Muscle of leg (tissue), 16 donors: ENCODE data around the gene CRYGD. TPM values are rescaled to one million over a fixed set of nuclear protein-coding genes. Genes with fewer than 3 reads are reported as not detected.
"Not testable (repeated sequence)": the region's sequence is repeated elsewhere in the genome, so short reads cannot be mapped to it uniquely, and the experiment has no call there.

ENCODE experiments used
- DNase-seq: peaks from one replicate; pipeline ENCODE4 v3.0.0; 2013
- H3K27ac ChIP-seq: one replicate; pipeline ENCODE4 v1.5.1; 2013; ENCODE audit warnings: mild to moderate bottlenecking, low read length, control low read depth
- H3K27me3 ChIP-seq: one replicate; pipeline ENCODE4 v1.6.1; 2013; ENCODE audit warnings: low read length; ENCODE audit not compliant: control insufficient read depth, insufficient read depth
- H3K36me3 ChIP-seq: one replicate; pipeline ENCODE4 v1.6.1; 2013; ENCODE audit warnings: low read length; ENCODE audit not compliant: control insufficient read depth, insufficient read depth
- H3K4me1 ChIP-seq: one replicate; pipeline ENCODE4 v1.6.1; 2013; ENCODE audit warnings: low read length; ENCODE audit not compliant: control insufficient read depth, insufficient read depth
- H3K4me3 ChIP-seq: one replicate; pipeline ENCODE4 v1.5.1; 2013; ENCODE audit warnings: low read length, control low read depth
- H3K9me3 ChIP-seq: replicated peaks from 2 replicates; pipeline ENCODE4 v1.6.1; 2013; ENCODE audit warnings: low read depth, low read length; ENCODE audit not compliant: control insufficient read depth
- WGBS: methylation state at CpG from one replicate; pipeline ENCODE4 v1.1.5; 2013; ENCODE audit warnings: missing lambda C conversion rate; ENCODE audit not compliant: insufficient coverage; 5-methylcytosine and 5-hydroxymethylcytosine counted together
- long read RNA-seq, 11 donors: transcript quantifications; one replicate each; lab custom pipeline, GENCODE V29; 2026
- polyA plus RNA-seq, 8 donors: library from polyadenylated mRNA; unstranded; fragments of 120-200 nt; gene quantifications; one replicate each; pipeline versions ENCODE4 v1.2.1 to v1.2.3, GENCODE V29; 2013; ENCODE audit warnings: inconsistent platforms in 1 of 8, low replicate concordance in 1 of 8; ENCODE audit not compliant: insufficient read length in 8 of 8, insufficient read depth in 1 of 8
- total RNA-seq: library from RNA; stranded (reverse); fragments of 120-200 nt; gene quantifications from one replicate; pipeline ENCODE4 v1.2.4, GENCODE V29; 2013

The CRYGD gene
- not detected for total RNA-seq
- polyA plus RNA-seq, result not detected
- long read RNA-seq, donor 1, result 0 reads
- long read RNA-seq, donor 2, result 0 reads
- long read RNA-seq, donor 3, result 0 reads
- long read RNA-seq, donor 4, result 0 reads
- long read RNA-seq, donor 5, result 0 reads
- long read RNA-seq, donor 6, result 0 reads
- long read RNA-seq, donor 7, result 0 reads
- long read RNA-seq, donor 8, result 0 reads
- long read RNA-seq, donor 9, result 0 reads
- long read RNA-seq, donor 10, result 0 reads
- long read RNA-seq, donor 11, result 0 reads

DNA sequence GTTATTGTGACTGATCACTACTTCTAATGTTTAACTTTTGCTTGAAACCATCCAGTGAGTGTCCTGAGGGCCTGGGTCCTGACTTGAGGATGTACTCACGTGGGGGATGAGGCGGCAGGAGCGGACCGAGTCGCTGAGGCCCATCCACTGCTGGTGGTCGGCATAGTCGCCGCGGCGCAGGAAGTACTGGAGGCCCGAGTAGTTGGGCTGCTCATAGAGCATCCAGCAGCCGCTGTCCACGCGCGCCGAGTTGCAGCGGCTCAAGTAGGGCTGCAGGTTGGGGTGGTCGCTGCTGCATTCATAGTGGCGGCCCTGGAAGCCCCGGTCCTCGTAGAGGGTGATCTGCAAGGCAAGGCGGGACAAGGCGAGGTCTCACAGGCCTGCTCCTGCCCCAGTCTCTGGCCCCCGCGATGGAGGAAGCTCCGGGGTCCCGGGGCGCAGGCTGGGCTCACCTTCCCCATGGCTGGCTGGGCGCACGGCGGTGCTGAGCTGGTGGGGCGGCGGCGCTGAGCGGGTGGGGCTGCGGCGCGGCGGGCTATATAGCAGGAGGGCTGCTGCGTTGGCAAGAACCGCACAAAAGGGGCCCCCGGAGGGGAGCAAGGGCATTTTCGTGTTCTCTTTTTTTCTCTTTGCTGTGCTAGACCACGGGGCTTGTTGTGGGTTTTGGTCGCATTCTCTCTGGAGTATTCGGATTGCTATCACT is at the start of gene CRYGD:
TSS of gene CRYGD (minus strand) at position 512 of the 703 bp plus-strand sequence. CDS start at position 461, 51 bp downstream.
- DNase-seq, H3K4me3 ChIP-seq, H3K27ac ChIP-seq, H3K36me3 ChIP-seq, H3K4me1 ChIP-seq, H3K9me3 ChIP-seq, H3K27me3 ChIP-seq: not testable (repeated sequence)
- 6% methylated on average over 34 of the region's 46 CpGs for WGBS

DNA sequence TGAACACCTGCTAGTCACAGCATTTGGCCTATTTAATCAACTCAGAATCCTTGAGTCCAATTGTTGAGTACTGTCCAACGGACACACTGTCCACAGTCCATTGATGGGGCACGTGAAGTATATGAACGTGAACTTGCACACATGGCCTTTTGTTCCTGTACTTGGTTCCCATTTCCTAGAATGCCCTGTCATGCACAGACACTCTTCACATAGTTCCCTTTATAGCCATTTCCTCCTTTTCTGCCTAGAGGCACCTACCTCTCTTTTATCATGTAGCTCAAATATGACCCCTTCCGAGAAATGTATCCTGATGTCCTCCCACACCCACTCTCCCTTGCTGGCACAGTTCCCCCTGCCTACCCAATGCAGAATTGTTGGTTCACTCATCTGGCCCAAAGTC is 47.8 kb upstream of the CRYGD start:
- Histone ChIP-seq H3K4me1 (no peaks in the 10 kb centered on the region), H3K27me3 (no peaks in the 10 kb centered on the region), H3K4me3 (no peak overlapping the region), H3K27ac (no peak overlapping the region), H3K9me3 (no peaks in the 10 kb centered on the region), H3K36me3 (no peaks in the 10 kb centered on the region)
- WGBS, result 78% methylated on average over 3 of the region's 4 CpGs
- DNase-seq, result peak; percentile 58

DNA sequence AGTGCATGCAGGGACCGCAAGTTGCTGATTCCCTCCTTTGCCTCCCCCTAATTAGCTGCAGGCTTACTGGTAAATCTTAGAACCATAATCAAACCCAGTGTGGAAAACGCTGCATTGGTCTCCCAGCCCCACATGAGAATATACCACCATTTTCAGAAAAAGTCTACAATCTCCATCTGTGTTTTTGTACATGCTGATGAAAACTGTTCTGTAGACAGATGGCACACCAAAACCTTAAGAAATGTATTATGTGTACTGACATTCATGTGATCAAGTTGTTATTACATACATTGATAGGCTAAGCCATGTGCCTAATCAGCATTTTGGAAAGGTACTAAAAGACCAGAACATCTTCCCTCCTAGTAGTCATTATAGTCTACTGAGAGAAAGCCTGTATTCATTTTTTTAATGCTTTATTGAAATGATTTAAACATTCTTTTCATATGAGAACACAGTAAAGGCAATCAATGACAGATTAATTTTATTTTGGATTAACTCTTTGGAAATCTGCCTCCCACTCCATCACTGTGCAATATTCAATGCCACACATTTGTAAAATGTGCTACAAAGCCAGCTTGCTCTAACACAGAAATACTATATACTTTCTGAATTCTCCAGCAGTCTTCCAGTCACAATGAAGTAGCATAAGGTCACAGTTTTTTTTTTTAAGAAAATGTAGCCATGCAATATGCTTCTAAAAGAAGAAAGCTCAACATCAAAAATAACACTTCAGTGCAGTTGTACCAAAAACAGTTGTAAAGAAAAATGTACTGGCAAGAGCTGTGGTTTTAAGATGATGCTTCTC is 40.8 kb upstream of the CRYGD start:
- no peaks in the 10 kb centered on the region for H3K27me3 ChIP-seq
- H3K36me3 ChIP-seq, result no peaks in the 10 kb centered on the region
- no peaks in the 10 kb centered on the region for H3K4me1 ChIP-seq
- H3K9me3 ChIP-seq, result no peaks in the 10 kb centered on the region
- H3K27ac ChIP-seq, result no peak overlapping the region
- WGBS, result 50% methylated on average over 1 of the region's 2 CpGs
- H3K4me3 ChIP-seq, result no peak overlapping the region
- no peak for DNase-seq

DNA sequence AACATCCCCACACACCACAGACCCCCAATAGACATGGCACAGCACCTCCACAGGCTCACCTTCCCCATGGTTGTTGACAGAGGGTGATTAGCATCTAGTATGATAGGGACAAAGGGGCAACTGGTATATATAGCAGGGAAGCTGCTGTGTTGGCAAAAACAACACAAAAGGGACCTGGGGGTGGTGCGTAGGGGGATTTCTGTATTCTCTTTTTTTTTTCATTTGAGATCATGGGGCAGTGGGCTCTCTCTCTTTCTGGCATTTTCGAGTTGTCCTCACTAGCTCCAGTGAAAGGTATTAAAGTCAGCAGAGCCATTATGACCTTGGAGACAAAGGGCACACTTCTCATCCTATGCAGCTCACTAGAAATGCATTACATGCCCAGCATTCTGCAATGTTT is 39.2 kb upstream of the CRYGD start, which contains the start of gene CRYGA:
TSS of gene CRYGA (minus strand) at position 101 of the 400 bp plus-strand sequence. CDS start at position 68, 33 bp downstream.
- no peak for DNase-seq
- Histone ChIP-seq H3K36me3 (no peaks in the 10 kb centered on the region), H3K4me1 (no peaks in the 10 kb centered on the region), H3K9me3 (no peaks in the 10 kb centered on the region), H3K27me3 (no peaks in the 10 kb centered on the region), H3K27ac (no peak within 1 kb of the TSS), H3K4me3 (no peak within 1 kb of the TSS)
- no CpG with 5 or more reads among the region's 2 CpGs for WGBS

GRCh38 chr2:208156439-208156838 is 32.1 kb upstream of the CRYGD start:
- no peaks in the 10 kb centered on the region for H3K9me3 ChIP-seq
- no peak for DNase-seq
- no peak overlapping the region for H3K27ac ChIP-seq
- no peaks in the 10 kb centered on the region for H3K27me3 ChIP-seq
- H3K4me1 ChIP-seq, result no peaks in the 10 kb centered on the region
- no CpG with 5 or more reads among the region's 2 CpGs for WGBS
- H3K4me3 ChIP-seq, result no peak overlapping the region
- no peaks in the 10 kb centered on the region for H3K36me3 ChIP-seq

DNA sequence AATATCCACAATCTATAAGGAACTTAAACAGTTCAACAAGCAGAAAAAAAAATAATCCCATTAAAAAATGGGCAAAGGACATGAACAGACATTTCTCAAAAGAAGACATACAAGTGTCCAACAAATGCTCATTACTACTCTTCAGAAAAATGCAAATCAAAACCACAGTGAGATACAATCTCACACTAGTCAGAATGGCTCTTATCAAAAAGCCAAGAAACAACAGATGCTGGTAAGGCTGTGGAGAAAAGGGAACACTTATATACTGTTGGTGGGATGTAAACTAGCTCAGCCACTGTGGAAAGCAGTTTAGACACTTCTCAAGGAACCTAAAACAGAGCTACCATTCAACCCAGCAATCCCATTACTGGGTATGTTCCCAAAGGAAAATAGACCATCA is 28.8 kb upstream of the CRYGD start:
- Histone ChIP-seq H3K27ac (no peak overlapping the region), H3K27me3 (no peaks in the 10 kb centered on the region), H3K4me1 (no peaks in the 10 kb centered on the region), H3K4me3 (no peak overlapping the region), H3K9me3 (no peaks in the 10 kb centered on the region), H3K36me3 (no peaks in the 10 kb centered on the region)
- no peak for DNase-seq

DNA sequence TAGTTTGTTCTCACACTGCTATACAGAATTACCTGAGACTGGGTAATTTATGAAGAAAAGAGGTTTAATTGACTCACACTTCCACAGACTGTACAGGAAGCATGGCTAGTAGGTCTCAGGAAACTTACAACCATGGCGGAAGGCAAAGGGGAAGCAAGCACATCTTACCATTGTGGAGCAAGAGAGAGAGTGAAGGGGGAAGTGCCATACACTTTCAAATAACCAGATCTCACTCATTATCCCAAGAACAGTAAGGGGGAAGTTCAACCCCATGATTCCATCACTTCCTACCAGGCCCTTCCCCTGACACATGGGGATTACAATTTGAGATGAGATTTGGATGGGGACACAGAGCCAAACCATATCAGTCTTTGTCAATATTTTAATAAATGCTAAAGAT is 26.6 kb upstream of the CRYGD start:
- WGBS, result no CpG with 5 or more reads among the region's 1 CpG
- H3K27ac ChIP-seq, result no peak overlapping the region
- H3K4me1 ChIP-seq, result no peaks in the 10 kb centered on the region
- no peaks in the 10 kb centered on the region for H3K9me3 ChIP-seq
- no peak overlapping the region for H3K4me3 ChIP-seq
- no peaks in the 10 kb centered on the region for H3K36me3 ChIP-seq
- H3K27me3 ChIP-seq, result peaks cover 4% of the 10 kb centered on the region
- no peak for DNase-seq

GRCh38 chr2:208150094-208150493 is 25.8 kb upstream of the CRYGD start:
- no peak for DNase-seq

DNA sequence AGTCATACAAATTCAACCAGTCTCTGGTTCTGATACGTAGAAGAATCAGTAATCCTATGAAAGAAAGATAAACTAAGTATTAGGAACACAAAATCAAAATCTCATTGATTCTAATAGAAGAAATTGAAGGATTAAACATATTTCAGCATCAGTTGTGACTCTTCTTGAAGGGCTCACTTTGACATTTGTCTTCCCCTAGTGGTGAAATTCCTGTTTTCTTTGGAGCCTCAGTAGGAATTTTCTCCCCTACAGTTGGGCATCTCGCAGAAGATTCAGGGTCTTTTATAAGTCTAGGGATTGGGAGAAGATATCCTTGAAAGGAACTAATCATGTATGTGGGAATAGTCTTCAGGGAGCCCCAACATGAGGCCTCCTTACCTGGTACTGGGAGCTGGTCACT is 24.5 kb upstream of the CRYGD start:
- H3K4me1 ChIP-seq, result no peaks in the 10 kb centered on the region
- peaks cover 4% of the 10 kb centered on the region for H3K27me3 ChIP-seq
- DNase-seq, result no peak
- H3K36me3 ChIP-seq, result no peaks in the 10 kb centered on the region
- no peak overlapping the region for H3K27ac ChIP-seq
- no peak overlapping the region for H3K4me3 ChIP-seq
- no CpG with 5 or more reads among the region's 2 CpGs for WGBS
- H3K9me3 ChIP-seq, result no peaks in the 10 kb centered on the region

More at GRCh38 chr2:208150094-208150493, 25.8 kb upstream of the CRYGD start:
- Histone ChIP-seq H3K4me3 (no peak overlapping the region), H3K27me3 (peaks cover 4% of the 10 kb centered on the region), H3K9me3 (no peaks in the 10 kb centered on the region), H3K36me3 (no peaks in the 10 kb centered on the region), H3K4me1 (no peaks in the 10 kb centered on the region), H3K27ac (no peak overlapping the region)

- peaks cover under 1% of the 10 kb centered on the region for H3K4me1 ChIP-seq
- DNase-seq, result no peak
- peaks cover 4% of the 10 kb centered on the region for H3K27me3 ChIP-seq
- H3K9me3 ChIP-seq, result no peaks in the 10 kb centered on the region
- WGBS, result 56% methylated on average over 3 of the region's 3 CpGs
- no peak overlapping the region for H3K27ac ChIP-seq
- no peak overlapping the region for H3K4me3 ChIP-seq
- H3K36me3 ChIP-seq, result no peaks in the 10 kb centered on the region
Observed at GRCh38 chr2:208147759-208148158, 23.4 kb upstream of the CRYGD start.
